ENCODE measurements around the gene CKM.
"Not testable (repeated sequence)": the region's sequence is repeated elsewhere in the genome, so short reads cannot be mapped to it uniquely, and the experiment has no call there.

CKM gene

DNA sequence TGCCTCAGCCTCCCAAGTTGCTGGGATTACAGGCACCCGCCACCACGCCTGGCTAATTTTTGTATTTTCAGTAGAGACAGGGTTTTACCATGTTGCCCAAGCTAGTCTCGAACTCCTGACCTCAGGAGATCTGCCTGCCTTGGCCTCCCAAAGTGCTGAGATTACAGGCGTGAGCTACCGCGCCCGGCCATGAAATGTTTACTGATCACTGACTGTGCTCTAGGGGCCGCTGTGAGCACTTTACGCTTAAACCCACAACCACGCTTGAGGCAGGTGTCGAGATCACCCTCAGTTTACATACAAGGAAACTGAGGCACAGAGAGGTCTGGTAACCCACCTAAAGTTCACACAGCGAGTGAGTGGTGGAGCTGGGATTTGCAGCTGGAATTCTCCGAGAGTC, 52.7 kb downstream of the CKM start:
- not testable (repeated sequence) for H3K4me1 ChIP-seq (ENCODE audit: control insufficient read depth, insufficient read depth, low read length); H3K9me3 ChIP-seq (ENCODE audit: control insufficient read depth in 2 of 2, low read length in 2 of 2); H3K27me3 ChIP-seq (ENCODE audit: control insufficient read depth in 1 of 2, insufficient read depth in 2 of 2, low read length in 2 of 2); H3K27ac ChIP-seq (ENCODE audit: low read length); H3K4me3 ChIP-seq (ENCODE audit: low read length in 2 of 2); H3K9ac ChIP-seq (ENCODE audit: low read length in 2 of 2)
- H3K36me3 ChIP-seq (ENCODE audit: control insufficient read depth in 2 of 2, insufficient read depth in 2 of 2, low read length in 2 of 2): peaks cover 25 to 32% of the 10 kb centered on the region in 2 donors

GRCh38 chr19:45267296-45267695, 55.4 kb downstream of the CKM start:
- H3K4me3 ChIP-seq (ENCODE audit: low read length in 2 of 2): no peak overlapping the region
- H3K36me3 ChIP-seq (ENCODE audit: control insufficient read depth in 2 of 2, insufficient read depth in 2 of 2, low read length in 2 of 2): peaks cover 19 to 21% of the 10 kb centered on the region in 2 donors
- H3K4me1 ChIP-seq (ENCODE audit: control insufficient read depth, insufficient read depth, low read length): no peaks in the 10 kb centered on the region
- H3K9ac ChIP-seq (ENCODE audit: low read length in 2 of 2): no peak overlapping the region
- H3K27ac ChIP-seq (ENCODE audit: low read length): no peak overlapping the region
- H3K9me3 ChIP-seq (ENCODE audit: control insufficient read depth in 2 of 2, low read length in 2 of 2): no peaks in the 10 kb centered on the region
- no peaks in the 10 kb centered on the region for H3K27me3 ChIP-seq (ENCODE audit: control insufficient read depth in 1 of 2, insufficient read depth in 2 of 2, low read length in 2 of 2)

GRCh38 chr19:45265375-45265774, 57.3 kb downstream of the CKM start:
- Histone ChIP-seq H3K4me3 (ENCODE audit: low read length in 2 of 2) (no peak overlapping the region), H3K27me3 (ENCODE audit: control insufficient read depth in 1 of 2, insufficient read depth in 2 of 2, low read length in 2 of 2) (no peaks in the 10 kb centered on the region), H3K4me1 (ENCODE audit: control insufficient read depth, insufficient read depth, low read length) (no peaks in the 10 kb centered on the region), H3K27ac (ENCODE audit: low read length) (no peak overlapping the region), H3K36me3 (ENCODE audit: control insufficient read depth in 2 of 2, insufficient read depth in 2 of 2, low read length in 2 of 2) (peaks cover 7 to 13% of the 10 kb centered on the region in 2 donors), H3K9ac (ENCODE audit: low read length in 2 of 2) (no peak overlapping the region), H3K9me3 (ENCODE audit: control insufficient read depth in 2 of 2, low read length in 2 of 2) (no peaks in the 10 kb centered on the region)

- H3K9ac ChIP-seq (ENCODE audit: low read length in 2 of 2): no peak overlapping the region
- H3K27me3 ChIP-seq (ENCODE audit: control insufficient read depth in 1 of 2, insufficient read depth in 2 of 2, low read length in 2 of 2): no peaks in the 10 kb centered on the region
- no peaks in the 10 kb centered on the region for H3K4me1 ChIP-seq (ENCODE audit: control insufficient read depth, insufficient read depth, low read length)
- H3K4me3 ChIP-seq (ENCODE audit: low read length in 2 of 2): no peak overlapping the region
- no peak overlapping the region for H3K27ac ChIP-seq (ENCODE audit: low read length)
- H3K9me3 ChIP-seq (ENCODE audit: control insufficient read depth in 2 of 2, low read length in 2 of 2): no peaks in the 10 kb centered on the region
- peaks cover 7 to 12% of the 10 kb centered on the region in 2 donors for H3K36me3 ChIP-seq (ENCODE audit: control insufficient read depth in 2 of 2, insufficient read depth in 2 of 2, low read length in 2 of 2)
These were observed 57.8 kb downstream of the CKM start for GRCh38 chr19:45264781-45265317.

DNA sequence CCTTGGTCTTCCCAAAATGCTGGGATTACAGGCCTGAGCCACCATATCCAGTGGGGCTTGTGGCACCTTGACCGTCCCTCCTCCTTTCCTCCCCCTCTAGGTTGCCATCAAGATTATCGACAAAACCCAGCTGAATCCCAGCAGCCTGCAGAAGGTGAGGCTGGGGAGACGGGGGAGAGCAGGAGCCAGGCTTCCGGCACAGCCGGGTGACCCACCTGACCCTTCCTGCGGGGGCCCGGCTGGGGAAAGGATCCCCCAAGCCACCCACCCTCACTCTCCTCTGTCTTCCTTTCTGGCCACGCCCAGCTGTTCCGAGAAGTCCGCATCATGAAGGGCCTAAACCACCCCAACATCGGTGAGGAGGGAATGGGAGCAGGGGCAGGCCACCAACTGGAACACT, 59.7 kb downstream of the CKM start:
- no peak overlapping the region for H3K27ac ChIP-seq (ENCODE audit: low read length)
- no peaks in the 10 kb centered on the region for H3K27me3 ChIP-seq (ENCODE audit: control insufficient read depth in 1 of 2, insufficient read depth in 2 of 2, low read length in 2 of 2)
- no peak overlapping the region for H3K9ac ChIP-seq (ENCODE audit: low read length in 2 of 2)
- no peak overlapping the region for H3K4me3 ChIP-seq (ENCODE audit: low read length in 2 of 2)
- no peaks in the 10 kb centered on the region for H3K9me3 ChIP-seq (ENCODE audit: control insufficient read depth in 2 of 2, low read length in 2 of 2)
- peaks cover 7 to 15% of the 10 kb centered on the region in 2 donors for H3K36me3 ChIP-seq (ENCODE audit: control insufficient read depth in 2 of 2, insufficient read depth in 2 of 2, low read length in 2 of 2)
- H3K4me1 ChIP-seq (ENCODE audit: control insufficient read depth, insufficient read depth, low read length): no peaks in the 10 kb centered on the region

DNA sequence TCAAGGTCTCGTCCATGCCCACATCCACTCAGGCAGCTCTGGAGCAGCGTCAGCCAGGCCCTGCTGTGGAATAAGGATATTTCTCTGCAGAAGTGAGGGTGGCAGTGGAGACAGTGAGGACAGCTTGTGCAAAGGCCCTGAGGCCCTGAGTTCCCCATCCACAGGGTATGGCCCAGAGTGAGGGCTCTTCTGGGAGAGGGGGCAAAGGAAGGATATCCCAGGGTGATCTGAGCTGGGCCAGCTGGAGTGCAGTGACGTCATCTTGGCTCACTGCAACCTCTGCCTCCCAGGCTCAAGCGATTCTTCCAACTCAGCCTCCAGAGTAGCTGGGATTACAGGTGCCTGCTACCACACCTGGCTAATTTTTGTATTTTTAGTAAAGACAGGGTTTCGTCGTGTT, 60.1 kb downstream of the CKM start:
- no peak overlapping the region for H3K27ac ChIP-seq (ENCODE audit: low read length)
- no peaks in the 10 kb centered on the region for H3K4me1 ChIP-seq (ENCODE audit: control insufficient read depth, insufficient read depth, low read length)
- H3K9me3 ChIP-seq (ENCODE audit: control insufficient read depth in 2 of 2, low read length in 2 of 2): no peaks in the 10 kb centered on the region
- H3K27me3 ChIP-seq (ENCODE audit: control insufficient read depth in 1 of 2, insufficient read depth in 2 of 2, low read length in 2 of 2): no peaks in the 10 kb centered on the region
- H3K4me3 ChIP-seq (ENCODE audit: low read length in 2 of 2): no peak overlapping the region
- H3K36me3 ChIP-seq (ENCODE audit: control insufficient read depth in 2 of 2, insufficient read depth in 2 of 2, low read length in 2 of 2): peaks cover 7 to 15% of the 10 kb centered on the region in 2 donors
- H3K9ac ChIP-seq (ENCODE audit: low read length in 2 of 2): no peak overlapping the region

DNA sequence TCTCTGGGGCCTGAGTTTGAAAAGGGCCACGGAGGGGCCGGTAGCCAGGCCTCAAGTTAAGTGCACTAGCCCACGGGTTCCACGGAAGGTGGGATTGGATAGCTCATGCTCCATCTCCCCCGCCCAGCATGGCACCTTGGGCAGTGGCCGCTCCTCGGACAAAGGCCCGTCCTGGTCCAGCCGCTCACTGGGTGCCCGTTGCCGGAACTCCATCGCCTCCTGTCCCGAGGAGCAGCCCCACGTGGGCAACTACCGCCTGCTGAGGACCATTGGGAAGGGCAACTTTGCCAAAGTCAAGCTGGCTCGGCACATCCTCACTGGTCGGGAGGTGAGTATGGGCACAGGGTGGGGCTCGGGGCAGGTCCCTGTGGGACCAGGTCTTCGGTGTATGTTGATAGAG, 63.8 kb downstream of the CKM start:
- Histone ChIP-seq H3K4me1 (ENCODE audit: control insufficient read depth, insufficient read depth, low read length) (peaks cover 6% of the 10 kb centered on the region), H3K27ac (ENCODE audit: low read length) (no peak overlapping the region), H3K36me3 (ENCODE audit: control insufficient read depth in 2 of 2, insufficient read depth in 2 of 2, low read length in 2 of 2) (peaks cover 2 to 5% of the 10 kb centered on the region in 2 donors), H3K9me3 (ENCODE audit: control insufficient read depth in 2 of 2, low read length in 2 of 2) (no peaks in the 10 kb centered on the region), H3K27me3 (ENCODE audit: control insufficient read depth in 1 of 2, insufficient read depth in 2 of 2, low read length in 2 of 2) (no peaks in the 10 kb centered on the region), H3K9ac (ENCODE audit: low read length in 2 of 2) (no peak overlapping the region), H3K4me3 (ENCODE audit: low read length in 2 of 2) (no peak overlapping the region)

DNA sequence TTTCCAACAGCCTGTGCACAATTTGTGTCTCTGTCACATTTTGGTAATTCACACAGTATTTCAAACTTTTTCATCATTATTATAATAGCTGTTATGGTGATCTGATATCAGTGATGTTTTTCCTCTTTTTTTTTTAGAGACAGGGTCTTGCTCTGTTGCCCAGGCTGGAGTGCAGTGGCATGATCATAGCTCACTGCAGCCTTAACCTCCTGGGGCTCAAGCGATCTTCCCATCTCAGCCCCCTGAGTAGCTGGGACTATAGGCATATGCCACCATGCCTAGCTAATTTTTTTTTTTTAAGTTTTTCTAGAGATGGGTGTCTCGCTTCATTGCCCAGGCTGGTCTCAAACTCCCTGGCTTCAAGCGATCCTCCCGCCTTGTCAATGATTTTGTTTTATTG, 65.8 kb downstream of the CKM start:
- Histone ChIP-seq H3K36me3 (ENCODE audit: control insufficient read depth in 2 of 2, insufficient read depth in 2 of 2, low read length in 2 of 2) (peaks cover 0 to 5% of the 10 kb centered on the region in 2 donors), H3K4me1 (ENCODE audit: control insufficient read depth, insufficient read depth, low read length) (peaks cover 27% of the 10 kb centered on the region), H3K9me3 (ENCODE audit: control insufficient read depth in 2 of 2, low read length in 2 of 2) (no peaks in the 10 kb centered on the region), H3K27me3 (ENCODE audit: control insufficient read depth in 1 of 2, insufficient read depth in 2 of 2, low read length in 2 of 2) (no peaks in the 10 kb centered on the region), H3K4me3 (ENCODE audit: low read length in 2 of 2) (no peak overlapping the region), H3K9ac (ENCODE audit: low read length in 2 of 2) (no peak overlapping the region), H3K27ac (ENCODE audit: low read length) (no peak overlapping the region)

Data from stomach smooth muscle (tissue), 2 donors.